Measurements from ENCODE around the gene SDK2. TPM values are rescaled to one million over a fixed set of nuclear protein-coding genes. Genes with fewer than 3 reads are reported as not detected.

Gene SDK2
- total and polyA plus RNA-seq, 2 of the 4 experiments (the other 2 are of a cell fraction) = under 0.01 to 0.03 TPM

GRCh38 chr17:73620414-73620813 lies 23.8 kb downstream of the SDK2 start:
- WGBS, 2 experiments (ENCODE audit: extremely low coverage in 2 of 2, insufficient read length in 1 of 2) = no CpG with 5 or more reads among the region's 3 CpGs
- Histone ChIP-seq H3K9ac (ENCODE audit: low read depth, low read length) (no peak overlapping the region), H2AK5ac (ENCODE audit: low read depth, low read length) (no peak overlapping the region), H3K4ac (ENCODE audit: low read depth, low read length) (no peak overlapping the region), H3K36me3 (ENCODE audit: control insufficient read depth, insufficient read depth, low read length) (no peaks in the 10 kb centered on the region), H3K23ac (ENCODE audit: low read depth, low read length) (no peak overlapping the region), H3K4me3 (ENCODE audit: insufficient read depth, low read depth, low read length) (no peak overlapping the region), H3K4me1 (ENCODE audit: control insufficient read depth, insufficient read depth, low read length) (no peaks in the 10 kb centered on the region), H3K56ac (ENCODE audit: extremely low read depth, insufficient read depth, low read length) (no peak overlapping the region), H2AFZ (replicated peaks; ENCODE audit: low read length, poor library complexity) (no peak overlapping the region), H4K8ac (ENCODE audit: low read depth in 2 of 2, low read length in 2 of 2) (no peak overlapping the region), H3K9me3 (ENCODE audit: control insufficient read depth, insufficient read depth, low read length) (peaks cover 7% of the 10 kb centered on the region; the same call in 1 of the 2 replicates), H3K9me1 (ENCODE audit: insufficient read depth, low read length) (no peaks in the 10 kb centered on the region), H3K4me2 (ENCODE audit: low read depth, low read length) (no peak overlapping the region), H2BK5ac (ENCODE audit: low read depth, low read length, poor library complexity, severe bottlenecking) (no peak overlapping the region), H3K18ac (ENCODE audit: low read depth, low read length) (no peak overlapping the region), H3K27ac (ENCODE audit: insufficient read depth, low read length) (no peak overlapping the region), H4K5ac (ENCODE audit: low read depth, low read length) (no peak overlapping the region), H4K91ac (ENCODE audit: insufficient read depth, low read depth, low read length) (no peak overlapping the region), H3K79me1 (ENCODE audit: low read depth in 1 of 2, low read length in 2 of 2) (no peaks in the 10 kb centered on the region), H2BK15ac (ENCODE audit: low read depth, low read length) (no peak overlapping the region), H4K20me1 (ENCODE audit: insufficient read depth, low read length) (no peaks in the 10 kb centered on the region), H3K14ac (replicated peaks; ENCODE audit: low read depth, low read length) (no peak overlapping the region), H3K27me3 (ENCODE audit: control insufficient read depth, insufficient read depth, low read length) (no peaks in the 10 kb centered on the region), H2AK9ac (replicated peaks; ENCODE audit: low read depth, low read length, poor library complexity) (no peak overlapping the region), H2BK20ac (ENCODE audit: low read depth, low read length) (no peak overlapping the region), H2BK120ac (ENCODE audit: low read depth, low read length) (no peak overlapping the region)
- in situ Hi-C loops (cut with MboI; ENCODE audit: low sequenced_read_pairs) = loop anchor here (25.0 kb wide), 2 partner anchors 92 to 367 kb away; no protein-coding TSS in a partner anchor
- DNase-seq (no peak), ATAC-seq (ENCODE audit: low read depth) (no peak)
- intact Hi-C loops (cut with micrococcal nuclease) = no loop called here
- dilution Hi-C loops (cut with HindIII; ENCODE audit: low sequenced_read_pairs, unreplicated experiment) = no loop called here
- ChIA-PET POLR2A (ENCODE audit: unreplicated experiment) (no interaction called here), CTCF (interaction anchor here (0.6 kb wide), 1 partner anchor 247 kb away, joined by 4 read pairs; no protein-coding TSS in a partner anchor)
- TF ChIP-seq, protein P1, sequence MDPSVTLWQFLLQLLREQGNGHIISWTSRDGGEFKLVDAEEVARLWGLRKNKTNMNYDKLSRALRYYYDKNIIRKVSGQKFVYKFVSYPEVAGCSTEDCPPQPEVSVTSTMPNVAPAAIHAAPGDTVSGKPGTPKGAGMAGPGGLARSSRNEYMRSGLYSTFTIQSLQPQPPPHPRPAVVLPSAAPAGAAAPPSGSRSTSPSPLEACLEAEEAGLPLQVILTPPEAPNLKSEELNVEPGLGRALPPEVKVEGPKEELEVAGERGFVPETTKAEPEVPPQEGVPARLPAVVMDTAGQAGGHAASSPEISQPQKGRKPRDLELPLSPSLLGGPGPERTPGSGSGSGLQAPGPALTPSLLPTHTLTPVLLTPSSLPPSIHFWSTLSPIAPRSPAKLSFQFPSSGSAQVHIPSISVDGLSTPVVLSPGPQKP (IDR thresholded peaks at IDR 0.05; ENCODE audit: borderline replicate concordance, low read depth, low read length) = no peak
- no peak for TF ChIP-seq RFX5 (IDR thresholded peaks at IDR 0.05; ENCODE audit: low read depth, low read length)
- BruUV-seq (replicated peaks) = no TSS peak
